GM19351 (cell line): ENCODE results near the gene SMIM24.
"Not testable (repeated sequence)": the region's sequence is repeated elsewhere in the genome, so short reads cannot be mapped to it uniquely, and the experiment has no call there.

Experiments
- ATAC-seq: cut with Tn5 transposase; IDR thresholded peaks from one replicate; pipeline ENCODE4 v1.9.1; 2021; ENCODE audit warnings: mild to moderate bottlenecking, moderate library complexity; ENCODE audit not compliant: unreplicated experiment

SMIM24 gene

DNA sequence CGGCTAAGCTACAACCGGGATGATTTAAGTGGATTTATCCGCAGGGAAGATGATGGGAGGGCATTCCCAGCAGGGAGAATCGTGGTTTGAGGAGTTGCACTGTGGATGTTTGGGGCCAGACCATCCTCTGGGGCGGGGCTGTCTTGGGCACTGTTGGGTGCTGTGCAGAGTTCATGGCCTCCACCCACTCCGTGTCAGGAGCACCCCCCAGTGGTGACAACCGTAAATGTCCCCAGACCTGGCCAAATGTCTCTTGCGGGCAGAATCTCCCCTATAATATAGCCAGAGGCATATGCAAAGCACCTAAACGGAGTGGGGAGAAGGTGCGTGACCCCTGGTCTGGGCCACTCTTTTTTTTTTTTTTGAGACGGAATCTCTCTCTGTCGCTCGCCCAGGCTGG lies 40.2 kb downstream of the SMIM24 start:
- ATAC-seq: no peak

DNA sequence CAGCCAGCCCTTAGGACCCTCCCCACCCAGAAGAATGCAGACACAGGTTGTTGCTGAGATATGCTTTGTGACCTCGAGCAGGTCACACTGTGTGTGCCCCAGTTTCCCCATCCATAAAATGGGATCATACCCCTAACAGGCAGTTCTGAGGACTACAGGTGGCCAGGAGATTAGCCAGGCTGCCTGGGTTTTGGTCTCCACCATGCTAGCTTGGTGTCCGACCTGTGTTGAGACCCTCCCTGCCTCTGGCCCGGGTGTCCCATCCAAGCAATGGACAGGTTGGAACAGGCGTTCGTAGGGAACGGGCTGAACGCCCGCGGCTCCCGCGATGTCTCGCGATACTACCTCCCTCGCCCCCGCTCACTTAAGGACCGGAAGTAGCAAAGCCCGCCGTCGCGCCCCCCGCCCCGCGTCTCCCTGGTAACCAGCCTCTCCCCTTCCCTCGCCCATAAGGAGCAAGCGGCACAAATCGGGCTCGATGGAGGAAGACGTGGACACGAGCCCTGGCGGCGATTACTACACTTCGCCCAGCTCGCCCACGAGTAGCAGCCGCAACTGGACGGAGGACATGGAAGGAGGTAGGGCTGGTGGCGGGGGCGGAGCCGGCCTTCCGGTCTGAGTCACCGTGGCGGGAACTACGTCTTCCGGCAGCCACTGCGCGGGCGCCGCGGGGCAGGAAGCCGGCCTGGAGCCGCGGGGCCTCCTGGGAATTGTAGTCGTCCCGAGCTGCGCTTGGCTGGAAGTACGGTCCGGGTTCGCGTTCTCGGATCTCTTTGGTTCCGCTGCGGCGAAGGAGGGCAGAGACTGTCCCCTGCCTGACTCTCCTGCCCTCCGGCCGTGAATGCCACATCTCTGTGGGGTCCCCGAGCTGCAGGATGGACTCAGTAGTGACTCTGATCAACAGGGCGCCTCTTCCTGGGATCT lies 45.4 kb downstream of the SMIM24 start:
- ATAC-seq: peak; percentile 87

DNA sequence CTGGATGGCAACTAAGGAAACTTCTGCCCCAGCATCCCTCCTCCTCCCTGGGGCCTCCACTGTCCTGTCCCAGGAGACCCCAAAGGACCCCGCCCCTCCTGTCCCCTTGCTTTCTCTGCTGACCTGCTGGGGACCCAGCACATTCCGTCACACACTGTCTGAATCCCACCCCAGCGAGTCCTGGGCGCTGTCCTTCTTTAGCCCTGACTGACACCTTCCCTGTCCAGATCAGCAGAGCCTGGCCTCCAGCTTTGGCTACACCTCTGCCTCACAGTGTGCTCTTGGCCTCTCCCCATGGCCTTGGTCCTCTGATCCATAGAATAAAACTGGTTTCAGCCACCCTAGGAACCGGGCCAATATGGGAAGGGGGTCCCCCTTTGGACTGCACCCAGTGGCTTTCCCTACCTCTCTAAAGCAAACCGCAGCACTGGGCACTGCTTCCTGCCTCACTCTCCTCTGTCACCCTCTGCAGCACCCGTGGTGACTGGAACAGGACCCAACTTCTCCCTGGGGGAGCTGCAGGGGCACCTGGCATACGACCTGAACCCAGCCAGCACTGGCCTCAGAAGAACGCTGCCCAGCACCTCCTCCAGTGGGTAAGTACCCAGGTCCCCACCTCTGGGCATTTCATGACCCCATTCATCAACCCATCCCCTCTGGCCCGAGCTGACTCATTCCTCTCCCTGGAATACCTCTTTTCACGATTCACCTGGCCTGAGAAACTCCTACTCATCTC lies 46.4 kb downstream of the SMIM24 start:
- ATAC-seq: no peak

DNA sequence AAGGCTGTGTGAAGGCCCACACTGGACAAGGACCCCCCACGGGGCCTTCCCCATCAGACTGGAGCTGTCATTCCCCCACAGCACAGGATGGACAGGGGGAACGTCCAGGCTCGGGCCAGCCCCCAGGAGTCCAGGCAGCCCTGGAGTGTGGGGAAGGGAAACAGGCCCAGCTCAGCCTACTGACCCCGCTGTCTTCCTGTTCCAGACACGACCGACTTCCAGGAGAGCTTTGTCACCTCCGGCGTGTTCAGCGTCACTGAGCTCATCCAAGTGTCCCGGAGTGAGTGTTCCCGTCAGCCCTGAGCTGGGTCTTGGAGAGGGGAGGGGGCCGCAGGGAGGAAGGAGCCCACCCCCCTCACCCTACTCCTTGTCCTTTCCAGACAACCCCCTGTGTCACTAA lies 47.0 kb downstream of the SMIM24 start:
- ATAC-seq: no peak

GRCh38 chr19:3431760-3432397 lies 48.4 kb downstream of the SMIM24 start:
- no peak for ATAC-seq

DNA sequence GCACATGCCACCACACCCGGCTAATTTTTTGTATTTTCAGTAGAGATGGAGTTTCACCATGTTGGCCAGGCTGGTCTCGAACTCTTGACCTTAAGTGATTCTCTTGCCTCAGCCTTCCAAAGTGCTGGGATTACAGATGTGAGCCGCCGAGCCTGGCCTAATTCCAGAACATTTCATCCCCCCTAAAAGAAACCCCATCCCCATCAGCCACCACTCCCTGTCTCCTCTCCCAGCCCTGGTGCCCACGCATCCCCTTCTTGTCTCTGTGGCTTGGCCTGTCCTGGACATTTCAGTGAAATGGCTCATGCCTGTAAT lies 50.0 kb downstream of the SMIM24 start:
- ATAC-seq: not testable (repeated sequence)

DNA sequence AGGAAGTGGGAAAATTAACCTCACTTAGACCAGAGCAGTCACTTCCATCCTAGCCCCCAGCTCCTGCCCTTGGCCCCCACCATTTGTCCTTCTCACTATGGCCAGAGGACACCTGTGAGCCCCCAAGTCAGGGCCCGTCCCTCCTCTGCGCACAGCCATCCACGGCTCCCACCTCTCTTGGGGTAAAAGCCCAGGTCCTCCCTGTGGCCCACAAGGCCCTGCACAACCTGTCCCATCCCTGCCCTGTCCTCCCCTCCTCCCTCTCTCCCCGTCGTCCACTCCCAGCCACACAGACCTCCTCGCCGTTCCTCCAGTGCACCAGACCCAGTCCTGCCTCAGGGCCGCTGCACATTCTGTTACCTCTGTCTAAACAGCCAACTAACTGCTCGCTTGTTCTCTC lies 53.9 kb downstream of the SMIM24 start:
- no peak for ATAC-seq
